ENCODE measurements around the gene GNGT1.

DNA sequence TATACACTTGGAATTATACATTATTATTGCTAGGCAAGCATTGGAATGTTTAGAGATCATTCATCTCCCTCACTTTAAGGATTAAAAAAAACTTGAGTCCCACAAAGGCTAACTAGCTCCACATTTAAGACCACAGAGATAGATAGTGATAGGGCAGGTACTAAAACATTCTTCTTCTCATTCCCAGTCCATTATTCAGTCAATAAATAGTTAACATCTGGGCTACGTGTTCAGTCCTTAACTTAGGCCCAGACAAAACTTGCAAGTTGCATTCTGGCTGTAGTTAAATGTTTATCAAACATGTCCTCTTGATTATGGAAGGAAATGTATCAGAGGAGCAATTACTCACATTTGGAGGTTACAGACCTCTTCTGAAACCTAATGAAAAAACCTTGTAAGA is 17.6 kb downstream of the GNGT1 start:
- TF ChIP-seq EZH2 (IDR thresholded peaks at IDR 0.05; ENCODE audit: insufficient read depth, poor library complexity, severe bottlenecking) (no peak), EZH2phosphoT487 (IDR thresholded peaks at IDR 0.05; ENCODE audit: insufficient read depth, low read depth) (no peak)
